Ascending aorta (tissue), 2 donors: ENCODE data around the gene ERP44. TPM values are rescaled to one million over a fixed set of nuclear protein-coding genes. Genes with fewer than 3 reads are reported as not detected.

ENCODE experiments used
- DNase-seq, 2 donors: peaks; one replicate each; pipeline ENCODE4 v3.0.0-alpha.2; 2019; ENCODE audit warnings: low spot score in 2 of 2
- H3K27ac ChIP-seq, 2 donors: fragments of 200-600 bp; sonication (generic); one replicate each; pipeline ENCODE4 v1.5.1; 2016 to 2017; ENCODE audit warnings: mild to moderate bottlenecking in 1 of 2
- H3K27me3 ChIP-seq: fragments of 200-600 bp; sonication (generic); one replicate; pipeline ENCODE4 v1.5.1; 2017
- H3K36me3 ChIP-seq, 2 donors: fragments of 200-600 bp; sonication (generic); one replicate each; pipeline ENCODE4 v1.5.1; 2016
- H3K4me1 ChIP-seq, 2 donors: fragments of 200-600 bp; sonication (generic); one replicate each; pipeline ENCODE4 v1.5.1; 2016 to 2017; ENCODE audit warnings: mild to moderate bottlenecking in 1 of 2
- H3K4me3 ChIP-seq, 2 donors: fragments of 200-600 bp; sonication (generic); one replicate each; pipeline ENCODE4 v1.5.1; 2016 to 2017; ENCODE audit warnings: mild to moderate bottlenecking in 1 of 2
- H3K9me3 ChIP-seq, 2 donors: fragments of 200-600 bp; sonication (generic); one replicate each; pipeline ENCODE4 v1.5.1; 2016
- intact Hi-C: fragments of 100-400 bp; cut with DNase I; formaldehyde crosslinking; loops from one replicate; pipeline ENCODE4 v1.15.1; 2023
- total RNA-seq: library from RNA; depleted of rRNA; stranded (reverse); fragments of >200 nt; gene quantifications from one replicate; pipeline ENCODE4 v1.1.0, GENCODE V29; 2016
- TF ChIP-seq, protein P1 (sequence below), 3 experiments: fragments of 200-600 bp in 2 of 3; fragments of 450-650 bp in 1 of 3; sonication (generic) in 2 of 3; IDR thresholded peaks; one replicate each; pipeline ENCODE4 v1.5.1; 2016 to 2019; ENCODE audit warnings: antibody characterized with exemption in 3 of 3, mild to moderate bottlenecking in 1 of 3, moderate library complexity in 1 of 3

Gene ERP44
- total RNA-seq, 1 donor from 2014 or later: 10.7 TPM

GRCh38 chr9:100131216-100131615 is 32.4 kb upstream of the ERP44 start:
- Histone ChIP-seq H3K27ac (no peak overlapping the region), H3K27me3 (no peaks in the 10 kb centered on the region), H3K36me3 (peaks cover 0 to 26% of the 10 kb centered on the region in 2 donors), H3K4me1 (no peaks in the 10 kb centered on the region), H3K9me3 (no peaks in the 10 kb centered on the region), H3K4me3 (no peak overlapping the region)
- intact Hi-C loops: no loop called here
- TF ChIP-seq, protein P1, sequence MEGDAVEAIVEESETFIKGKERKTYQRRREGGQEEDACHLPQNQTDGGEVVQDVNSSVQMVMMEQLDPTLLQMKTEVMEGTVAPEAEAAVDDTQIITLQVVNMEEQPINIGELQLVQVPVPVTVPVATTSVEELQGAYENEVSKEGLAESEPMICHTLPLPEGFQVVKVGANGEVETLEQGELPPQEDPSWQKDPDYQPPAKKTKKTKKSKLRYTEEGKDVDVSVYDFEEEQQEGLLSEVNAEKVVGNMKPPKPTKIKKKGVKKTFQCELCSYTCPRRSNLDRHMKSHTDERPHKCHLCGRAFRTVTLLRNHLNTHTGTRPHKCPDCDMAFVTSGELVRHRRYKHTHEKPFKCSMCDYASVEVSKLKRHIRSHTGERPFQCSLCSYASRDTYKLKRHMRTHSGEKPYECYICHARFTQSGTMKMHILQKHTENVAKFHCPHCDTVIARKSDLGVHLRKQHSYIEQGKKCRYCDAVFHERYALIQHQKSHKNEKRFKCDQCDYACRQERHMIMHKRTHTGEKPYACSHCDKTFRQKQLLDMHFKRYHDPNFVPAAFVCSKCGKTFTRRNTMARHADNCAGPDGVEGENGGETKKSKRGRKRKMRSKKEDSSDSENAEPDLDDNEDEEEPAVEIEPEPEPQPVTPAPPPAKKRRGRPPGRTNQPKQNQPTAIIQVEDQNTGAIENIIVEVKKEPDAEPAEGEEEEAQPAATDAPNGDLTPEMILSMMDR (IDR thresholded peaks at IDR 0.05): no peak
- no peak for DNase-seq

- Histone ChIP-seq H3K27ac (no peak overlapping the region), H3K27me3 (no peaks in the 10 kb centered on the region), H3K9me3 (no peaks in the 10 kb centered on the region), H3K4me1 (no peaks in the 10 kb centered on the region), H3K36me3 (peaks cover 0 to 26% of the 10 kb centered on the region in 2 donors), H3K4me3 (no peak overlapping the region)
- intact Hi-C loops: no loop called here
- no peak for DNase-seq
- TF ChIP-seq, protein P1 (IDR thresholded peaks at IDR 0.05): no peak
Observed at GRCh38 chr9:100129772-100130171, 31.0 kb upstream of the ERP44 start.

- peaks cover 0 to 17% of the 10 kb centered on the region in 2 donors for H3K36me3 ChIP-seq
- H3K27me3 ChIP-seq: no peaks in the 10 kb centered on the region
- H3K9me3 ChIP-seq: no peaks in the 10 kb centered on the region
- DNase-seq: no peak
- no peak overlapping the region for H3K27ac ChIP-seq
- no peak overlapping the region for H3K4me3 ChIP-seq
- H3K4me1 ChIP-seq: no peaks in the 10 kb centered on the region
- TF ChIP-seq, protein P1 (IDR thresholded peaks at IDR 0.05): no peak
- intact Hi-C loops: no loop called here
Observed at GRCh38 chr9:100126423-100126822, 27.6 kb upstream of the ERP44 start.

GRCh38 chr9:100125910-100126309 is 27.1 kb upstream of the ERP44 start:
- TF ChIP-seq, protein P1 (IDR thresholded peaks at IDR 0.05): no peak
- H3K27me3 ChIP-seq: no peaks in the 10 kb centered on the region
- H3K4me3 ChIP-seq: no peak overlapping the region
- intact Hi-C loops: no loop called here
- H3K36me3 ChIP-seq: peaks cover 0 to 17% of the 10 kb centered on the region in 2 donors
- DNase-seq: no peak
- H3K9me3 ChIP-seq: no peaks in the 10 kb centered on the region
- no peaks in the 10 kb centered on the region for H3K4me1 ChIP-seq
- H3K27ac ChIP-seq: no peak overlapping the region

DNA sequence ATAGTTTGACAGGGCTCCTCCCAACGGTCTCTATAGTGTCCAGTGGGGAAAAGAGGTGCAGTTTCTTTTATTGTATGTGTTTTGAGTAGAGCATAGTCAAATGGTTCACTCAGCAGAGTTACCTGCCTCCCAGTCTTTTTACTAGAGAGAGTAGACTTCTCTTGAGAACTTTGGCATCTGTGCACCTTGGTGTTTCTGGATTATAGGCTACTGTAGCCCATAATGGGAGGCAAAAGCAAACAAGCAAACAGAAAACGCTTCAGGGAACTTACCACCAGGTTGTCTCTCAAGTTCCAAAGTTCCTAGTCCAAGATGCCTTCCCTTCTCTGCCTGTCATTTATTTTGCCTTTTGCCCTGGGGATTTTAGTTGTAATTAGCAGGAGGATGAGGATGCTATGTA is 26.4 kb upstream of the ERP44 start:
- no peaks in the 10 kb centered on the region for H3K27me3 ChIP-seq
- H3K4me3 ChIP-seq: no peak overlapping the region
- no peaks in the 10 kb centered on the region for H3K4me1 ChIP-seq
- TF ChIP-seq, protein P1 (IDR thresholded peaks at IDR 0.05): no peak
- intact Hi-C loops: no loop called here
- no peaks in the 10 kb centered on the region for H3K9me3 ChIP-seq
- DNase-seq: no peak
- no peak overlapping the region for H3K27ac ChIP-seq
- H3K36me3 ChIP-seq: peaks cover 0 to 21% of the 10 kb centered on the region in 2 donors

DNA sequence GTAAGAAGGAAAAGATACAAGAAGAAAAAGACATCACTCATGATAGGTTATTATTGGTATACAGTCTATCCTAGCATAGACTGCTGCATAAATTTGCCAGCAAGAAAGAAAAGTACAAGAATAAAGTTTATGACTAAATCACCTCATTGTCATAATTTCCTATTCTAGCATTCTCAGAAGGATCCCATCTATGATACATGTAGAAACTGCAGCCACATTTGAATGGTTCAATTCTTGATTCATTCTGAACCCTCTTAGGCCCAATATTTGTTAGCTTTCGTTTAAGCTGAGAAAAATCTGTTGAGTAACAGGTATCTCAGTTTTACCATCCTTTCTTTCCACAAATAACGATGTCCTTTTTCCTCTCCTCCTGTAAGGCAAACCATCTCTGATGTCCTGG is 21.5 kb upstream of the ERP44 start:
- DNase-seq: no peak
- H3K4me1 ChIP-seq: no peaks in the 10 kb centered on the region
- H3K4me3 ChIP-seq: no peak overlapping the region
- no peaks in the 10 kb centered on the region for H3K27me3 ChIP-seq
- intact Hi-C loops: no loop called here
- H3K36me3 ChIP-seq: peaks cover 0 to 6% of the 10 kb centered on the region in 2 donors
- no peak overlapping the region for H3K27ac ChIP-seq
- TF ChIP-seq, protein P1 (IDR thresholded peaks at IDR 0.05): no peak
- H3K9me3 ChIP-seq: no peaks in the 10 kb centered on the region
